Measurements from ENCODE around the gene CCDC38. TPM values are rescaled to one million over a fixed set of nuclear protein-coding genes. Genes with fewer than 3 reads are reported as not detected.

The CCDC38 gene
- total RNA-seq, 1 experiment from 2014 or later: 0.35 TPM

- no peaks in the 10 kb centered on the region for H3K27me3 ChIP-seq (ENCODE audit: insufficient read depth, low read depth)
- H3K4me3 ChIP-seq: no peak overlapping the region
- BruUV-seq (replicated peaks): no TSS peak
- intact Hi-C loops (cut with micrococcal nuclease; ENCODE audit: unreplicated experiment): no loop called here
- no peak overlapping the region for H3K27ac ChIP-seq
- ChIA-PET POLR2A (ENCODE audit: unreplicated experiment) (no interaction called here), CTCF (no interaction called here)
- peak overlapping the region; percentile 83; the same call in 1 of the 2 replicates for H2AFZ ChIP-seq
- TF ChIP-seq CTCF (conservative IDR thresholded peaks at IDR 0.05) (no peak), EZH2 (IDR thresholded peaks at IDR 0.05; ENCODE audit: low read depth) (no peak)
- H3K4me1 ChIP-seq (replicated peaks; ENCODE audit: insufficient read depth): peaks cover 5% of the 10 kb centered on the region; the same call in 1 of the 2 replicates
- H3K36me3 ChIP-seq (ENCODE audit: low read depth): no peaks in the 10 kb centered on the region
- DNase-seq: no peak
- H3F3A ChIP-seq (ENCODE audit: insufficient read depth, low read depth): no peaks in the 10 kb centered on the region
- no peaks in the 10 kb centered on the region for H4K20me1 ChIP-seq (ENCODE audit: insufficient read depth)
- peak overlapping the region; percentile 78 for H3K4me2 ChIP-seq
- no peaks in the 10 kb centered on the region for H3K9me3 ChIP-seq (ENCODE audit: insufficient read depth, low read depth)
- 0 out of 2 replicates have a peak, but pooled peaks cover 3% of the 10 kb centered on the region for H3K79me2 ChIP-seq (ENCODE audit: low read depth)
- H3K9me2 ChIP-seq (ENCODE audit: insufficient read depth): no peaks in the 10 kb centered on the region
Observed at GRCh38 chr12:95944108-95944704, 1.8 kb upstream of the CCDC38 start.

GRCh38 chr12:95943330-95943842, 972 bp upstream of the CCDC38 start, which contains the start of gene AMDHD1:
Gene AMDHD1, plus strand, starts transcription at chr12:95943331. Its CDS starts 68 bp downstream, at chr12:95943399.
- peak within 1 kb of the TSS; percentile 78 for H3K4me2 ChIP-seq
- H3K27ac ChIP-seq: peak within 1 kb of the TSS; percentile 52
- no peaks in the 10 kb centered on the region for H3F3A ChIP-seq (ENCODE audit: insufficient read depth, low read depth)
- intact Hi-C loops (cut with micrococcal nuclease; ENCODE audit: unreplicated experiment): no loop called here
- H2AFZ ChIP-seq: peak within 1 kb of the TSS; percentile 83
- peak within 1 kb of the TSS; percentile 85 for H3K4me3 ChIP-seq
- no peaks in the 10 kb centered on the region for H3K27me3 ChIP-seq (ENCODE audit: insufficient read depth, low read depth)
- ChIA-PET CTCF (no interaction called here), POLR2A (ENCODE audit: unreplicated experiment) (interaction anchor here (0.7 kb wide), 1 partner anchor 76 kb away, joined by 3 read pairs; no protein-coding TSS in a partner anchor)
- no peaks in the 10 kb centered on the region for H3K36me3 ChIP-seq (ENCODE audit: low read depth)
- H4K20me1 ChIP-seq (ENCODE audit: insufficient read depth): no peaks in the 10 kb centered on the region
- peaks cover 5% of the 10 kb centered on the region; the same call in 1 of the 2 replicates for H3K4me1 ChIP-seq (replicated peaks; ENCODE audit: insufficient read depth)
- no TSS peak for BruUV-seq (replicated peaks)
- TF ChIP-seq CTCF (conservative IDR thresholded peaks at IDR 0.05): no peak; the same call in 1 of the 2 replicates
- no peak for TF ChIP-seq EZH2 (IDR thresholded peaks at IDR 0.05; ENCODE audit: low read depth)
- peak; percentile 36 to 59 for DNase-seq
- H3K9me2 ChIP-seq (ENCODE audit: insufficient read depth): no peaks in the 10 kb centered on the region
- H3K79me2 ChIP-seq (ENCODE audit: low read depth): 0 out of 2 replicates have a peak, but pooled peaks cover 3% of the 10 kb centered on the region
- H3K9me3 ChIP-seq (ENCODE audit: insufficient read depth, low read depth): no peaks in the 10 kb centered on the region

- no peaks in the 10 kb centered on the region for H3F3A ChIP-seq (ENCODE audit: insufficient read depth, low read depth)
- H3K27me3 ChIP-seq (ENCODE audit: insufficient read depth, low read depth): no peaks in the 10 kb centered on the region
- H2AFZ ChIP-seq: peak overlapping the region; percentile 83
- H3K4me2 ChIP-seq: peak overlapping the region; percentile 78
- H3K9me2 ChIP-seq (ENCODE audit: insufficient read depth): no peaks in the 10 kb centered on the region
- no peaks in the 10 kb centered on the region for H3K9me3 ChIP-seq (ENCODE audit: insufficient read depth, low read depth)
- peak overlapping the region; percentile 85 for H3K4me3 ChIP-seq
- TF ChIP-seq EZH2 (IDR thresholded peaks at IDR 0.05; ENCODE audit: low read depth): no peak
- no peak for TF ChIP-seq CTCF (conservative IDR thresholded peaks at IDR 0.05)
- DNase-seq: no peak
- H3K4me1 ChIP-seq (replicated peaks; ENCODE audit: insufficient read depth): peaks cover 5% of the 10 kb centered on the region; the same call in 1 of the 2 replicates
- peak overlapping the region; percentile 52 for H3K27ac ChIP-seq
- 0 out of 2 replicates have a peak, but pooled peaks cover 3% of the 10 kb centered on the region for H3K79me2 ChIP-seq (ENCODE audit: low read depth)
- intact Hi-C loops (cut with micrococcal nuclease; ENCODE audit: unreplicated experiment): no loop called here
- BruUV-seq (replicated peaks): TSS peak; percentile 92
- ChIA-PET POLR2A (ENCODE audit: unreplicated experiment) (interaction anchor here (0.7 kb wide), 1 partner anchor 9 kb away, joined by 3 read pairs; no protein-coding TSS in a partner anchor), CTCF (interaction anchor here (0.6 to 0.9 kb wide), 2 partner anchors 115 to 376 kb away, joined by 3 read pairs; no protein-coding TSS in a partner anchor)
- no peaks in the 10 kb centered on the region for H3K36me3 ChIP-seq (ENCODE audit: low read depth)
- no peaks in the 10 kb centered on the region for H4K20me1 ChIP-seq (ENCODE audit: insufficient read depth)
Observed at GRCh38 chr12:95942101-95942523, 302 bp downstream of the CCDC38 start.
